ENCODE data around the gene TMEM235. TPM values are rescaled to one million over a fixed set of nuclear protein-coding genes. Genes with fewer than 3 reads are reported as not detected.
"Not testable (repeated sequence)": the region's sequence is repeated elsewhere in the genome, so short reads cannot be mapped to it uniquely, and the experiment has no call there.

Gene TMEM235
- total RNA-seq, 1 donor from 2014 or later: not detected

DNA sequence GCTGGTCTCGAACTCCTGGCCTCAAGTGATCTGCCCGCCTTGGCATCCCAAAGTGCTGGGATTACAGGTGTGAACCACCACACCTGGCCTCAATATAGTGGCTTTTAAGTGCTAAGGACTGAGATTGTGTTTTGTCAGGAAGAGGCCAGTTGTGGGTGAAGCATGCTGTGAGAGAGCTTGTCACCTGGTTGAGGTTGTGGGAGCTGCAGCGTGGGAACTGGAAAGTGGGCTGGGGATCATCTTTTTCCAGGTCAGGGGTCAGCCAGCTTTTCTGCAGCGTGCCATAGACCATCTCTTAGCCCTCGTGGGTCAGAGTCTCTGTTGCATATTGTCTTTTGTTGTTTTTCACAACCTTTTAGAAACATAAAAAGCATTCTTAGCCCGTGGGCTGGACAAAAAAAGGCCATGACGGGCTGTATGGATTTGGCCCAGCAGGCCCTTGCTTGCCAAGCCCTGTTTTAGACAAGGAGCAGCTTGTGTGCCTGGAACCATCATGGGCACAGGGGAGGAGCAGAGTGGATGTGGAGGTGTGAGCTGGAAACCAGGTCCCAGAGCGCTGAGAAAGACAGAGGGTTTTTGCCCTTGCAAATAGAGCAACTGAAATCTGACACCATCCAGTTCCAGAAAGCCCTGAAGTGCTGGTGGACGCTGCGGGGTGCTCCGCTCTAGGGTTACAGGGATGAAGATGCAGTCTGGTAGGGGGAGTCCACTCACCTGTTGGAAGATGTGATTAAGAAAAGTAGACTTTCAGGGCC is 11.9 kb upstream of the TMEM235 start:
- DNase-seq (ENCODE audit: low spot score): no peak

- DNase-seq (ENCODE audit: low spot score): no peak
Measured at GRCh38 chr17:78223061-78223460, 8.4 kb upstream of the TMEM235 start.

GRCh38 chr17:78223765-78224164 is 7.7 kb upstream of the TMEM235 start:
- DNase-seq (ENCODE audit: low spot score): no peak

DNA sequence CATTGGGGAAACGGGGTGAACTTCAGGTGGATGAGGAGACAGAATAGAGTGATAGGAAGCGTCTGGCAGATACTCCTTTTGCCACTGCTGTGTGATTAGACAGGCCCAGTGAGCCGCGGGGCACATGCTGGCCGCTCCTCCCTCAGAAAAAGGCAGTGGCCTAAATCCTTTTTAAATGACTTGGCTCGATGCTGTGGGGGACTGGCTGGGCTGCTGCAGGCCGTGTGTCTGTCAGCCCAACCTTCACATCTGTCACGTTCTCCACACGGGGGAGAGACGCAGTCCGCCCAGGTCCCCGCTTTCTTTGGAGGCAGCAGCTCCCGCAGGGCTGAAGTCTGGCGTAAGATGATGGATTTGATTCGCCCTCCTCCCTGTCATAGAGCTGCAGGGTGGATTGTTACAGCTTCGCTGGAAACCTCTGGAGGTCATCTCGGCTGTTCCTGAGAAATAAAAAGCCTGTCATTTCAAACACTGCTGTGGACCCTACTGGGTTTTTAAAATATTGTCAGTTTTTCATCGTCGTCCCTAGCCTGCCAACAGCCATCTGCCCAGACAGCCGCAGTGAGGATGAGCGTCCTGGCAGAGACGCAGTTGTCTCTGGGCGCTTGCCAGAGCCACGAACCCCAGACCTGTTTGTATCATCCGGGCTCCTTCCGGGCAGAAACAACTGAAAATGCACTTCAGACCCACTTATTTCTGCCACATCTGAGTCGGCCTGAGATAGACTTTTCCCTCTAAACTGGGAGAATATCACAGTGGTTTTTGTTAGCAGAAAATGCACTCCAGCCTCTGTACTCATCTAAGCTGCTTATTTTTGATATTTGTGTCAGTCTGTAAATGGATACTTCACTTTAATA is 7.0 kb upstream of the TMEM235 start:
- no peak for DNase-seq (ENCODE audit: low spot score)

DNA sequence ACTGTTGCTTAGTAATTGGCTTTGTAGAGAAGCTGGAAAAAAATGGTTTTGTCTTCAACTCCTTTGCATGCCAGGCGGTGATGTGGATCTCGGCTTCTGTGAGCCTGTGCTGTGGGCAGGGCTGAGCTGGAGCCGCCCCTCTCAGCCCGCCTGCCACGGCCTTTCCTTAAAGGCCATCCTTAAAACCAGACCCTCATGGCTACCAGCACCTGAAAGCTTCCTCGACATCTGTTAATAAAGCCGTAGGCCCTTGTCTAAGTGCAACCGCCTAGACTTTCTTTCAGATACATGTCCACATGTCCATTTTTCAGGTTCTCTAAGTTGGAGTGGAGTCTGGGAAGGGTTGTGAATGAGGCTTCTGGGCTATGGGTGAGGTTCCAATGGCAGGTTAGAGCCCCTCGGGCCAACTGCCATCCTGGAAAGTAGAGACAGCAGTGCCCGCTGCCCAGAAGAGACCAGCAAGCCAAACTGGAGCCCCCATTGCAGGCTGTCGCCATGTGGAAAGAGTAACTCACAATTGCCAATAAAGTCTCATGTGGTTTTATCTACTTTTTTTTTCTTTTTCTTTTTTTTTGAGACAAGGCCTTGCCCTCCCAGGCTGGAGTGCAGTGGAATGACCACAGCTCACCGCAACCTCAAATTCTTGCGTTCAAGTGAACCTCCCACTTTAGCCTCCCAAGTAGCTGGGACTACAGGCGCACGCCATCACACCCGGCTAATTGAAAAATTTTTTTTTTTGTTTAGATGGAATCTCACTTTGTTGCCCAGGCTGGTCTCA is 6.2 kb upstream of the TMEM235 start:
- no peak for DNase-seq (ENCODE audit: low spot score)

DNA sequence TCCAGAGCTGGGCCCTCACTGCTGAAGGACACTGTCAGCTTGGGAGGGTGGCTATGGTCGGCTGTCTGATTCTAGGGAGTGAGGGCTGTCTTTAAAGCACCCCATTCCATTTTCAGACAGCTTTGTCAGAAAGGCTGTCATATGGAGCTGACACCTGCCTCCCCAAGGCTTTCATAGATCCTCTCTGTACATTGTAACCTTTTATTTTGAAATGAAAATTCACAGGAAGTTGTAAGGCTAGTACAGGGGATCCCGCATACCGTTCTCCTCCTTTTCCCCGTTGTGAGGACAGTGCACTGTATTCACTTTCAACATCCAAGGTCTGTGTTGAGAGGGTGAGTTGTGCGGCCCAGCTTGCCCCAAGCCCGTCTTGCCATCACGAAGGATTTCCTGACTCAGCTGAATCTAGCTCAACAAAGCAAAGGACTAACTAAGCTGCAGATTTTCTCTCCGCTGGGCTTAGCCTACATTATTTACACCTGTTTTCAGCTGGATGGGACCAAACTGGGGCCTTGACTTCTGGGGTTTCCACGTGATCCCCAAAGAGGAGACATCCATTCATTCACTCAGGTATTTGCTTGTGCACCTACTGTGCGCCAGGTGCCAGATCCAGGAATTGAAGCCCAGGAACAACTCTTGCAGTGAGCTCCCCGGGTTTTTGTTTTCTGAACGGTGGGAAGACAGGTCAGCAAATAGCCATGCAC is 5.2 kb upstream of the TMEM235 start:
- DNase-seq (ENCODE audit: low spot score): no peak

GRCh38 chr17:78226759-78227454 is 4.5 kb upstream of the TMEM235 start:
- DNase-seq (ENCODE audit: low spot score): no peak

DNA sequence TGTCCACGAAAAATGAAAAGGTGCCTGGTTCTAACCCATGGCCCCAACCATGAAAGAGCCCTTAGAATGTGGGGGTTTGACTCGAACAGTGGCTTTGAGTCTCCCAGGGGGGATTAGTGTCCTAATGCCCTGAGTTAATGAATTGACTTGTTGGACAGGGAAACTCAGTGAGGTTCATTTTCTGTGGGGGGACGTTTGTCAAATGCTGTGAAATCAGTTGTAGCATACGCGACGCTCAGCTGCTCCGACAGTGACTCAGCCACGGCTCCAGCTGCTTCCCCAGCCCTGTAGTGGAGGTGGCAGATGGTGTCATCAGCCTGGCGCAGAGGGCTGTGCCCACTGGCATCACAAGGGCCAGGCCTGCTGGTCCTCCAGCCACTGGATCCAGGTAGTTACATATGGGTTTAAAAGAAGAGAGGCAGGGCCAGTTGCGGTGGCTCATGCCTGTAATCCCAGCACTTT is 3.9 kb upstream of the TMEM235 start:
- DNase-seq (ENCODE audit: low spot score): no peak

DNA sequence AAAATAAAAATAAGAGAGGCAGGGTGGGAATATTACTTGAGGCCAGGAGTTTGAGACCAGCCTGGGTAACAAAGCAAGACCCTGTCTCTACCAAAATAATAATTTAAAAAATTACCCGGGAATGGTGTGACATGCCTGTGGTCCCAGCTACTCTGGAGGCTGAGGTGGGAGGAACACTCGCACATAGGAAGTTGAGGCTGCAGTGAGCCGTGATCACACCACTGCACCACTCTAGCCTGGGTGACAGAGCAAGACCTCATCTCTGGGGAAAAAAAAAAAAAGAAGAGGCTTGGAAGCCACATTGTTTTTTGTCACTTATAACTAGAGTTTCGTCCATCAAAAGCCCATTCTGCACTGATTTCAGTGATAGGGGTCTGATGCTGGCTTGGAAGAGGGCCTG is 3.3 kb upstream of the TMEM235 start:
- no peak for DNase-seq (ENCODE audit: low spot score)

DNA sequence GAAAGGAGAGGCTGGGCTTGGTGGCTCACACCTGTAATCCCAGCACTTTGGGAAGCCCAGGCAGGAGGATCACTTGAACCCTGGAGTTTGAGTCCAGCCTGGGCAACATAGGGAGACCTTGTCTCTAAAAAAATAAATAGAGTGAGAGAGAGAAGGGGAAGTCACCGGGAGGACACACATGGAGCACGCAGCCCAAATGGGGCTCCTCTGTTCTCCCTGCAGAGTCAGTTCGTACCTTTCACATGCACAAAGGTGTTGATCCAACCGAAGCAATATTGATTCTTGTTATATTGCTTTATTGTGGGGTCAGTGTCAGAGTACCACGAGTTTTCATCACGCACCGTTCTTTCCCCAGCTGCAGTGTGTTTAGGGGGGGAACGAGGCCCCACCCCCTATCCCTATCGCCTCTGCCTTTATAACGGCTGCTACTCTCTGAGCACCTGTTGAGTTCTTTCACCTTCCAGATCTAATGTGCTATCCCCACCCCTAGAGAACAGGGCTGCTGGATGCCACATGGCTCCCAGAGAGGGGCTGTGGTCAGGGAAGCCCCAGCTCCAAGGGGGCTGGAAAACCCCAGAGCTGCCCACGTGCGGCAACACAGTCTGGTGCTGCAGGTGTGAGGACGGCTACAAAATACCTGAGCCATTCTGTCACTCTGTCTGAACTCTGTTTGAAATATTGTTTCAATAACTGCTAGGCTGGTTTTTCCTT is 1.0 kb upstream of the TMEM235 start:
- DNase-seq (ENCODE audit: low spot score): no peak

DNA sequence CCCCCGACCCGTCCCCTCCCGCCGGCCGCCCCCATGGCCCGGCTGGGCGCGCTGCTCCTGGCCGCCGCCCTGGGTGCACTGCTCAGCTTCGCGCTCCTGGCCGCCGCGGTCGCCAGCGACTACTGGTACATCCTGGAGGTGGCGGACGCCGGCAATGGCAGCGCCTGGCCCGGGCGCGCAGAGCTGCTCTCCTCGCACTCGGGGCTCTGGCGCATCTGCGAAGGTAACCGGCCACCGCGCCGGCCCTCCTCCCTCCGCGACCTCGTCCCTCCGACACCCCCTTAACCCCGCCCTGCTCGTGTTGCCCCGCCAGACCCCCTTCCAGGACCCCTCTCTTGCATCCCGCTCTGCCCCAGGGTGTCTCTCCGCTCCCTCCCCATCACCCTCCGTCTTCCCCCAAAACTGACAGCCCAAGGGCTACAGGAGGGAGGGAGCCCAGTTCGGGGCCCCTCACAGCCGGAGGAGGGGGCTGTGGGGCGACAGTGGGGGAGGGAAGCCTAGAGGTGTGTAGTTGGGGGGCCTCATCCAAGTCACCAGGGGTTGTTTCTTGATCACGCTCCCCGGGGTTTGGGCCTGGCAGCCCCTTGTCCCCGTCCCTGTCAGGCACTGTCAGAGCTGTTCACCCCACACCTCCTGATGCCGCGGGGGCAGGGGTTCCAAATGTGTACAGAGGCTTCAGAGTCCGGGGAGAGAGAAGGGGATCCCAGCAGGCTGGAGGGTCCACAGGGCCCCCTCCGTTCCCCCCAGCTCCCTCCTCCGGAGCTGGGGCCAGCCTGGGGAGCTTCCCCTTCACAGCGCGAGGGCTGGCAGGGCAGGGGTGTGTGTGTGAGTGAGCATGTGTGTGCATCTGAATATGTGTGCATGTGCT is 794 bp downstream of the TMEM235 start:
- DNase-seq (ENCODE audit: low spot score): no peak

DNA sequence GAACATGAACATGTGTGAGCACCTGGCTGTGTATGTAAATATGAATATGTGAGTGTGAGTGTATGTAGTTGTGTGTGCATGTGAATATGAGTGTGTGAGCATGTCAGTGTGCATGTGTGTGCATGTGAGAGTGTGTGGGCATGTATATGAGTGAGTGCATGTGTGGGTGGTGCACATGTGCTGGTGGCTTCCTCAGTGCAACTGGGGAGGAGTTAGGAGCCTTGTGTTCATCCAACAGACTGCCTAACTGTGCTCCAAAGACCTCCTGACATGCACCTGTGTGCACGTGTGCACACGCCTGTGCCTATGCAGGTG is 1.4 kb downstream of the TMEM235 start:
- no peak for DNase-seq (ENCODE audit: low spot score)

DNA sequence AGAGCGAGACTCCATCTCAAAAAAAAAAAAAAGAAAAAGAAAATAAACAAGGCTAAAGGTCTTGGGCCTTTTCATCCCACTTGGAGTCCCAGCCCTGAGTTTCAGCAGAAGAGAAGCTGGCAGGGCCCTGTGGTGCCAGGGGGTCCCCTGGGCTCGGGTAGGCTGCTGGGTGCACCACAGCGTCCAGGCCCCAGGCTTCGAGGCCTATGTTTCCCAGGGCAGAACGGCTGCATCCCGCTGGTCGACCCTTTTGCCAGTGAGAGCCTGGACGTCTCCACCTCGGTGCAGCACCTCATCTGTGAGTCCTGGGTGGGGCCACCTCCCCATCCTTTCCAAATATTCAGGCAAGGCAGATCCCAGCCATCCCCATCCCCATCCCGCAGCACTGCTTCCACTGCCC is 2.2 kb downstream of the TMEM235 start:
- DNase-seq (ENCODE audit: low spot score): no peak

DNA sequence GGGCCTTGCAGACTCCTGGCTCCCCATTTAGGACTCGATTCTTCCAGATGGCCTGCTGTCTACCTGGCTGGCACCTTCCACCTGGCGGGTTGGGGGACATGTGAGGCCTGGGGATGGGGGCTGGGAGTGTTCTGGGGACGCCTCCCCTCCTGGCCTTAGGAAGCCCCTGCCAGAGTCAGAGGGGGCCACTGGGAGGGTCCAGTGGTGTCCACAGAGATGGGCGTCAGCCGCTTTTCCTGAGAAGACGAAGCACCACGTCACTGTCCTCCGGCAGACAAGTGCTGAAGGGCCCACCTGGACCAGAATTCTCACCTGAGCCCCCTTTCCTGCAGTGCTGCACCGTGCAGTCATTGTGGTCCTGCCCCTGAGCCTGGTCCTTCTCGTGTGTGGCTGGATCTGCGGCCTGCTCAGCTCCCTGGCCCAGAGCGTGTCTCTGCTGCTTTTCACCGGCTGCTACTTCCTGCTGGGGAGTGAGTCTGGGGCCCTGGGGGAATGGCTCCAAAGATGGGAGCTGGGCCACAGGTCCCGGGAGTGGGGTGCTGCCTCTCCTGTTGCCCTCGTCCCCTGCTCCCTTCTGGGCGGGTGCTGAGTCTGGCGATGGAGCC is 2.9 kb downstream of the TMEM235 start:
- DNase-seq (ENCODE audit: low spot score): no peak

- DNase-seq (ENCODE audit: low spot score): not testable (repeated sequence)
Measured at GRCh38 chr17:78235022-78235421, 3.6 kb downstream of the TMEM235 start.

DNA sequence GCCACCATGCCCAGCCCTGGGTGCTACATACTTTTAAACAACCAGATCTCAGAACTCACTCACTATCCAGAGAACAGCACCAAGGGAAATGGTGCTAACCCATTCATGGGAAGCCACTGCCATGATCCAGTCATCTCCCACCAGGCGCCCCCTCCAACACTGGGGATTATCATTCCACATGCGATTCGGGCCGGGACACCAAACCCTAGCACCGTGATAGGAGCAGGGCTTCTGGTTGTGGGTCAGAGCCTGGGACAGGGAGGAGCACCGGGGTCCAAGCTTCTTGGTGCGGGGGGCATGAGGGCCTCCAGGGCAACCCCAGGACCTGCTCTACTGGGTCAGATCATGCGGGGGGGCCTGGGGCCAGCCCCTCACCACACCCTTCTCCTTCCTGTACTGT is 4.5 kb downstream of the TMEM235 start:
- no peak for DNase-seq (ENCODE audit: low spot score)

DNA sequence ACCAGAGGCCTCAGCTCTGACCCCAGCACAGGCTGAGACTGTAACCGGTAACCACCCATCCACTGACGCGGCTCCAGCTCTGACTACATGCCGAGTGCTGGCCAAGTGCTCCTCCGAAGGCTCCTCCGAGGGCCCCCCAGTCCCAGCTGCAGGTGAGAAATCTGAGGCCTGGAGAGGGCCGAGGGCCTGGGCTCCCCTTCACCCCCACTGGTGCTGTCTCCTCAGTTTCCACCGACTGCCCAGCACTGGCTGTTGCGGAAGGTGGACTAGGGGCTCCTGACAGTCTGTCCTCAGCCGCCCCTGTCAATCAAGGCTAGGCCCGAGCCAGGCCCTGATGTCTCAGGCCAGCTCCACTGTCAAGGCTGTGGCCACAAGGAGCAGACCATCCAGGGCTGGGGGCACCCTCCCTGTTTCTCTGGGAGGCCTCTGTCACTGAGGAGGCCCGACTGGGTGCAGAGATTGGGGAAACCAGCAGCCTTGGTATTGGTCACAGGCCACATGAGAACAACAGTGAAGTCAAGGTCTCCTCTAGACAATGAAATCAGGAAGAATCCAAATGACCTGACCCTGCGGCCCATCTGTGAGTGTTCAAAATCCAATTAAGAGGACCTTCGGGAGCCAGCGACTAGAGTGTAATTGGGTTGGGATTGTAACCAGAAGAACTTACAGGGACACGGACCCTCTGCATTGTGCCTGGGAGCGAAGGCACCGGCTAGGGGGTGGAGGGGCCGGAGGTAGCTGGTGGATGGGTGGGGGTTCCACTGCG is 5.1 kb downstream of the TMEM235 start:
- no peak for DNase-seq (ENCODE audit: low spot score)

GRCh38 chr17:78237401-78238012 is 6.1 kb downstream of the TMEM235 start:
- no peak for DNase-seq (ENCODE audit: low spot score)

Data from mucosa of gallbladder (tissue), 1 donor.